ENCODE results near the gene UBL5. TPM values are rescaled to one million over a fixed set of nuclear protein-coding genes. Genes with fewer than 3 reads are reported as not detected.
"Not testable (repeated sequence)": the region's sequence is repeated elsewhere in the genome, so short reads cannot be mapped to it uniquely, and the experiment has no call there.

Gene UBL5
- total RNA-seq, 1 donor from 2014 or later = 258 TPM

GRCh38 chr19:9839415-9839814, 11.7 kb downstream of the UBL5 start:
- DNase-seq (ENCODE audit: extremely low spot score, unreplicated experiment) = no peak
- TF ChIP-seq CTCF (IDR thresholded peaks at IDR 0.05) = no peak

GRCh38 chr19:9842834-9843625, 15.3 kb downstream of the UBL5 start:
- Mint-ChIP-seq H3K4me3 (ENCODE audit: unreplicated experiment) (no peak overlapping the region), H3K27ac (ENCODE audit: unreplicated experiment) (no peak overlapping the region), H3K4me1 (ENCODE audit: unreplicated experiment) (peaks cover 13% of the 10 kb centered on the region), H3K9me3 (ENCODE audit: unreplicated experiment) (no peaks in the 10 kb centered on the region), H3K27me3 (ENCODE audit: unreplicated experiment) (no peaks in the 10 kb centered on the region), H3K36me3 (ENCODE audit: unreplicated experiment) (peaks cover 32% of the 10 kb centered on the region)
- DNase-seq (ENCODE audit: extremely low spot score, unreplicated experiment) = no peak
- no peak for TF ChIP-seq CTCF (IDR thresholded peaks at IDR 0.05)

More at GRCh38 chr19:9839415-9839814, 11.7 kb downstream of the UBL5 start:
- peaks cover 12% of the 10 kb centered on the region for H3K4me1 Mint-ChIP-seq (ENCODE audit: unreplicated experiment)
- no peaks in the 10 kb centered on the region for H3K9me3 Mint-ChIP-seq (ENCODE audit: unreplicated experiment)
- no peak overlapping the region for H3K27ac Mint-ChIP-seq (ENCODE audit: unreplicated experiment)
- H3K4me3 Mint-ChIP-seq (ENCODE audit: unreplicated experiment) = no peak overlapping the region
- H3K36me3 Mint-ChIP-seq (ENCODE audit: unreplicated experiment) = peaks cover 26% of the 10 kb centered on the region
- H3K27me3 Mint-ChIP-seq (ENCODE audit: unreplicated experiment) = no peaks in the 10 kb centered on the region

GRCh38 chr19:9843626-9844273, 16.0 kb downstream of the UBL5 start:
- not testable (repeated sequence) for DNase-seq (ENCODE audit: extremely low spot score, unreplicated experiment); H3K27me3 Mint-ChIP-seq (ENCODE audit: unreplicated experiment); H3K9me3 Mint-ChIP-seq (ENCODE audit: unreplicated experiment); H3K4me3 Mint-ChIP-seq (ENCODE audit: unreplicated experiment); H3K27ac Mint-ChIP-seq (ENCODE audit: unreplicated experiment)
- Mint-ChIP-seq H3K36me3 (ENCODE audit: unreplicated experiment) (peaks cover 30% of the 10 kb centered on the region), H3K4me1 (ENCODE audit: unreplicated experiment) (peaks cover 13% of the 10 kb centered on the region)

GRCh38 chr19:9847087-9847671, 19.5 kb downstream of the UBL5 start:
- Mint-ChIP-seq H3K4me1 (ENCODE audit: unreplicated experiment) (peaks cover 13% of the 10 kb centered on the region), H3K4me3 (ENCODE audit: unreplicated experiment) (no peak overlapping the region), H3K27me3 (ENCODE audit: unreplicated experiment) (no peaks in the 10 kb centered on the region), H3K27ac (ENCODE audit: unreplicated experiment) (peak overlapping the region; percentile 73), H3K36me3 (ENCODE audit: unreplicated experiment) (peaks cover 20% of the 10 kb centered on the region), H3K9me3 (ENCODE audit: unreplicated experiment) (no peaks in the 10 kb centered on the region)
- DNase-seq (ENCODE audit: extremely low spot score, unreplicated experiment) = peak; percentile 90
- TF ChIP-seq CTCF (IDR thresholded peaks at IDR 0.05) = peak; percentile 75

GRCh38 chr19:9848060-9848459, 20.3 kb downstream of the UBL5 start:
- DNase-seq (ENCODE audit: extremely low spot score, unreplicated experiment) = no peak
- Mint-ChIP-seq H3K27me3 (ENCODE audit: unreplicated experiment) (no peaks in the 10 kb centered on the region), H3K36me3 (ENCODE audit: unreplicated experiment) (peaks cover 16% of the 10 kb centered on the region), H3K9me3 (ENCODE audit: unreplicated experiment) (no peaks in the 10 kb centered on the region), H3K27ac (ENCODE audit: unreplicated experiment) (no peak overlapping the region), H3K4me1 (ENCODE audit: unreplicated experiment) (peaks cover 18% of the 10 kb centered on the region), H3K4me3 (ENCODE audit: unreplicated experiment) (no peak overlapping the region)
- peak; percentile 58 for TF ChIP-seq CTCF (IDR thresholded peaks at IDR 0.05)

Measured in osteocyte (in vitro differentiated cells).